Mucosa of descending colon (tissue), 3 donors: ENCODE measurements around the gene LILRA6. TPM values are rescaled to one million over a fixed set of nuclear protein-coding genes. Genes with fewer than 3 reads are reported as not detected.

Experiments used
- ATAC-seq: fragments of 200-7000 bp; cut with Tn5 transposase; one replicate; pipeline ENCODE4 v1.9.1; 2020; ENCODE audit warnings: mild to moderate bottlenecking, moderate library complexity
- DNase-seq, 3 donors: peaks; one replicate each; pipeline ENCODE4 v3.0.0-alpha.2; 2020
- H3K36me3 ChIP-seq: fragments of 200-600 bp; one replicate; pipeline ENCODE4 v1.8.0; 2021; ENCODE audit warnings: low read depth, mild to moderate bottlenecking
- H3K4me1 ChIP-seq: fragments of 200-600 bp; one replicate; pipeline ENCODE4 v1.8.0; 2021; ENCODE audit warnings: low read depth, mild to moderate bottlenecking
- H3K4me3 ChIP-seq: fragments of 200-600 bp; one replicate; pipeline ENCODE4 v1.8.0; 2021; ENCODE audit warnings: mild to moderate bottlenecking
- H3K9me3 ChIP-seq: fragments of 200-600 bp; one replicate; pipeline ENCODE4 v1.8.0; 2021; ENCODE audit warnings: mild to moderate bottlenecking
- CTCF ChIP-seq: fragments of 200-600 bp; IDR thresholded peaks from one replicate; pipeline ENCODE4 v1.8.0; 2022; ENCODE audit warnings: antibody characterized with exemption, mild to moderate bottlenecking
- intact Hi-C, 2 donors: fragments of 100-400 bp; cut with DNase I in 1 of 2; cut with micrococcal nuclease in 1 of 2; formaldehyde crosslinking; loops; one replicate each; pipeline versions ENCODE4 v1.11.0 to v1.11.1; 2022; cut with DNase I, micrococcal nuclease
- total RNA-seq, 3 donors: library from RNA; stranded (reverse); fragmentation: NEBNext Ultra II Directional in 2 of 3; extraction: Animal tissue kit (Norgen Biotek cat#: 25700) in 2 of 3; gene quantifications; one replicate each; pipeline versions ENCODE4 v1.2.1 to v1.2.4, GENCODE V29; 2021 to 2023
- donor health status: DM: no; HTN: no; CAD: no; lungs with moderate emphysema.
- donor health status: DM: no; HTN: no; CAD: no.
- donor health status: DM: no; HTN: yes; CAD: no.

Gene LILRA6
- total RNA-seq, 3 donors from 2014 or later = 2.4 to 3.5 TPM; not detected in 1

GRCh38 chr19:54211235-54211634 is 31.4 kb downstream of the LILRA6 start:
- intact Hi-C loops = no loop called here
- Histone ChIP-seq H3K4me3 (no peak overlapping the region), H3K9me3 (no peaks in the 10 kb centered on the region), H3K36me3 (peaks cover 7% of the 10 kb centered on the region), H3K4me1 (peaks cover 47% of the 10 kb centered on the region)
- ATAC-seq (no peak), DNase-seq (peak in 1 of 3 donors; percentile 41)
- no peak for TF ChIP-seq CTCF

GRCh38 chr19:54209811-54210494 is 32.6 kb downstream of the LILRA6 start:
- ATAC-seq (peak; percentile 74), DNase-seq (peak; percentile 88 to 96 (median 90))
- no peaks in the 10 kb centered on the region for H3K9me3 ChIP-seq
- TF ChIP-seq CTCF = no peak
- no peak overlapping the region for H3K4me3 ChIP-seq
- H3K4me1 ChIP-seq = peaks cover 55% of the 10 kb centered on the region
- peaks cover 7% of the 10 kb centered on the region for H3K36me3 ChIP-seq
- intact Hi-C loops = no loop called here

GRCh38 chr19:54209058-54209810 is 33.4 kb downstream of the LILRA6 start:
- no peak for TF ChIP-seq CTCF
- no peak overlapping the region for H3K4me3 ChIP-seq
- intact Hi-C loops = no loop called here
- DNase-seq = peak in 2 of 3 donors; percentile 55 to 57
- H3K36me3 ChIP-seq = peaks cover 7% of the 10 kb centered on the region
- peaks cover 61% of the 10 kb centered on the region for H3K4me1 ChIP-seq
- no peaks in the 10 kb centered on the region for H3K9me3 ChIP-seq
- ATAC-seq = peak; percentile 26

GRCh38 chr19:54208784-54209057 is 33.9 kb downstream of the LILRA6 start:
- DNase-seq = no peak
- Histone ChIP-seq H3K36me3 (peaks cover 7% of the 10 kb centered on the region), H3K9me3 (no peaks in the 10 kb centered on the region), H3K4me1 (peaks cover 66% of the 10 kb centered on the region), H3K4me3 (no peak overlapping the region)
- intact Hi-C loops = no loop called here
- no peak for ATAC-seq
- TF ChIP-seq CTCF = no peak

GRCh38 chr19:54207983-54208783 is 34.4 kb downstream of the LILRA6 start:
- H3K9me3 ChIP-seq = no peaks in the 10 kb centered on the region
- ATAC-seq (peak; percentile 7), DNase-seq (peak; percentile 43 to 64 (median 61))
- no peak overlapping the region for H3K4me3 ChIP-seq
- peaks cover 7% of the 10 kb centered on the region for H3K36me3 ChIP-seq
- intact Hi-C loops = no loop called here
- peaks cover 72% of the 10 kb centered on the region for H3K4me1 ChIP-seq
- TF ChIP-seq CTCF = no peak
